BLaER1 (cell line): ENCODE results near the gene TENT4B.

Experiments used
- H3K27ac ChIP-seq: shearing (Covaris generic); formaldehyde crosslinking; 2 replicates; pipeline ENCODE4 v1.8.1; 2022
- H3K27me3 ChIP-seq: shearing (Covaris generic); formaldehyde crosslinking; 2 replicates; pipeline ENCODE4 v1.8.1; 2022
- H3K36me3 ChIP-seq: shearing (Covaris generic); formaldehyde crosslinking; 2 replicates; pipeline ENCODE4 v1.8.1; 2022
- H3K4me1 ChIP-seq: shearing (Covaris generic); formaldehyde crosslinking; 2 replicates; pipeline ENCODE4 v1.8.1; 2022
- H3K4me2 ChIP-seq: shearing (Covaris generic); formaldehyde crosslinking; 2 replicates; pipeline ENCODE4 v1.8.1; 2022
- H3K4me3 ChIP-seq: shearing (Covaris generic); formaldehyde crosslinking; 2 replicates; pipeline ENCODE4 v1.8.1; 2022
- H3K9ac ChIP-seq: shearing (Covaris generic); formaldehyde crosslinking; 2 replicates; pipeline ENCODE4 v1.8.1; 2022
- H3K9me3 ChIP-seq: shearing (Covaris generic); formaldehyde crosslinking; 2 replicates; pipeline ENCODE4 v1.8.1; 2022
- H4K20me1 ChIP-seq: shearing (Covaris generic); formaldehyde crosslinking; 2 replicates; pipeline ENCODE4 v1.8.1; 2022
- Cebpa-rat ChIP-seq: shearing (Covaris generic); IDR thresholded peaks from 2 replicates; pipeline ENCODE4 v1.8.1; 2022

The TENT4B gene

DNA sequence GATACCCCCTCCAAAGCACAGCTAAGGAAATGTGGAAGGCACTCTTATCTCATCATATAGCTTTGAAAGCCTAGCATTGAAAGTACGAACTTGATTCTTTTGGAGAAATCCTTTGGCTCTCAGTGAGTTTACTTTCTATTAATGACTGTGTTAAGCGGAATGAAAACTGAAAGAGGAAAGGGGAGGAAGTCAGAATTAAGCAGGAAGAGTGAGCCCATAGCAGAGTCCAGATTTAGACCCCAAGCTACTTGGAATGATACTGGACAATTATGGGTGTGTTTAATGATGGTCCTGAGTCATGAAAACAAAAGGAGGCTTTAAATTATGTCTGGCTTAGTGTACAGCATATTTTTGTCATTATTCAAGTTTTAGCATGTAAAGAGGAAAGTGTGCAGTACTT lies 42.2 kb downstream of the TENT4B start:
- no peak for TF ChIP-seq Cebpa-rat
- H4K20me1 ChIP-seq = peaks cover 32% of the 10 kb centered on the region
- peak overlapping the region; percentile 23; the same call in 1 of the 2 replicates for H3K27ac ChIP-seq
- H3K4me2 ChIP-seq = peak overlapping the region; percentile 57
- no peaks in the 10 kb centered on the region for H3K27me3 ChIP-seq
- H3K4me1 ChIP-seq = peaks cover 56% of the 10 kb centered on the region
- H3K9me3 ChIP-seq = peaks cover 10% of the 10 kb centered on the region; the same call in 1 of the 2 replicates
- H3K4me3 ChIP-seq = no peak overlapping the region
- peak overlapping the region; percentile 42; the same call in 1 of the 2 replicates for H3K9ac ChIP-seq
- no peaks in the 10 kb centered on the region for H3K36me3 ChIP-seq

DNA sequence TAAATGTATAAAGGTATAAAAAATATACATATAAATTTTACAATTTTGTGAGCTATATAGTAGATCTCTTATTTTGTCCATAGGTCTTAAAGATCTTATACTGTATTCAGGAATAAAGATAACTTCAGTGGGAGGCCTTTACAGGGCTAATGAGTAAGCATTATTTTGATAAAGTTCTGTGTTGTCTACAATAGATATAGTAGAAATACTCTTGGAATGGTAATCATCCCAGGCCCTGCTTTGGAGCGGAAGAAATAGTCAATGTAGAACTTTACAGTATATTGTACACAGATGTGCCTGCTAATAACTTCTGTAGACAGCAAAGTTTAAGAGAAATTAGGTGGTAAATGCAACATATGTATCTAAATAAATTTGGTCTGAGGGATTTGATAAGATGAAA lies 42.6 kb downstream of the TENT4B start:
- H3K9me3 ChIP-seq = peaks cover 10% of the 10 kb centered on the region; the same call in 1 of the 2 replicates
- no peak for TF ChIP-seq Cebpa-rat
- H3K4me3 ChIP-seq = no peak overlapping the region
- H3K4me1 ChIP-seq = peaks cover 56% of the 10 kb centered on the region
- H3K27ac ChIP-seq = no peak overlapping the region
- no peaks in the 10 kb centered on the region for H3K36me3 ChIP-seq
- H3K27me3 ChIP-seq = no peaks in the 10 kb centered on the region
- H4K20me1 ChIP-seq = peaks cover 29% of the 10 kb centered on the region
- H3K4me2 ChIP-seq = no peak overlapping the region; the same call in 1 of the 2 replicates
- no peak overlapping the region for H3K9ac ChIP-seq

DNA sequence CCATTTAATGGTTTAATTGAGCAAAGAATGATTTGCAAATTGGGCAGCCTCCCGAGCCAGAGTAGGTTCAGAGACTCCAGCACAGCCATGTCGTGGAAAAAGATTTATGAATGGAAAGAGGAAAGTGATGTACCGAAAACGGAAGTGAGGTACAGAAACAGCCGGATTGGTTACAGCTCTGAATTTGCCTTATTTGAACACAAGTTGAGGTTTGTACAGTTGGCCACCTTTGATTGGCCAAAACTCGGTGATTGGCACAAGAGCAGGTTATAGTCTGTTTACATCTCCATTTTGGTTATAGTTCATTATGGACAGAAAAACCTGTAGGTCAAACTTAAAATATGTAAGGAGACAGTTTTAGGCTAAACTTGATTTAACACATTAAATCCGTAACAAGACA lies 44.5 kb downstream of the TENT4B start:
- H3K9me3 ChIP-seq = peaks cover 10% of the 10 kb centered on the region; the same call in 1 of the 2 replicates
- peaks cover 40% of the 10 kb centered on the region for H4K20me1 ChIP-seq
- H3K27ac ChIP-seq = no peak overlapping the region
- no peaks in the 10 kb centered on the region for H3K36me3 ChIP-seq
- no peak overlapping the region for H3K9ac ChIP-seq
- no peak for TF ChIP-seq Cebpa-rat
- H3K4me3 ChIP-seq = no peak overlapping the region
- H3K4me2 ChIP-seq = no peak overlapping the region; the same call in 1 of the 2 replicates
- H3K27me3 ChIP-seq = no peaks in the 10 kb centered on the region
- peaks cover 71% of the 10 kb centered on the region for H3K4me1 ChIP-seq

GRCh38 chr16:50198802-50199403 lies 45.8 kb downstream of the TENT4B start:
- Histone ChIP-seq H3K9me3 (peaks cover 10% of the 10 kb centered on the region; the same call in 1 of the 2 replicates), H3K4me3 (no peak overlapping the region), H3K9ac (no peak overlapping the region), H3K4me1 (peaks cover 79% of the 10 kb centered on the region), H3K36me3 (no peaks in the 10 kb centered on the region), H3K27ac (no peak overlapping the region), H4K20me1 (peaks cover 40% of the 10 kb centered on the region), H3K4me2 (peak overlapping the region; percentile 47), H3K27me3 (no peaks in the 10 kb centered on the region)
- no peak for TF ChIP-seq Cebpa-rat

GRCh38 chr16:50201787-50202186 lies 48.7 kb downstream of the TENT4B start:
- H3K4me1 ChIP-seq = peaks cover 51% of the 10 kb centered on the region
- TF ChIP-seq Cebpa-rat = no peak
- peaks cover 10% of the 10 kb centered on the region; the same call in 1 of the 2 replicates for H3K9me3 ChIP-seq
- no peak overlapping the region for H3K4me3 ChIP-seq
- no peak overlapping the region for H3K9ac ChIP-seq
- peaks cover 61% of the 10 kb centered on the region for H4K20me1 ChIP-seq
- no peaks in the 10 kb centered on the region for H3K27me3 ChIP-seq
- H3K4me2 ChIP-seq = peak overlapping the region; percentile 26; the same call in 1 of the 2 replicates
- no peak overlapping the region for H3K27ac ChIP-seq
- no peaks in the 10 kb centered on the region for H3K36me3 ChIP-seq

DNA sequence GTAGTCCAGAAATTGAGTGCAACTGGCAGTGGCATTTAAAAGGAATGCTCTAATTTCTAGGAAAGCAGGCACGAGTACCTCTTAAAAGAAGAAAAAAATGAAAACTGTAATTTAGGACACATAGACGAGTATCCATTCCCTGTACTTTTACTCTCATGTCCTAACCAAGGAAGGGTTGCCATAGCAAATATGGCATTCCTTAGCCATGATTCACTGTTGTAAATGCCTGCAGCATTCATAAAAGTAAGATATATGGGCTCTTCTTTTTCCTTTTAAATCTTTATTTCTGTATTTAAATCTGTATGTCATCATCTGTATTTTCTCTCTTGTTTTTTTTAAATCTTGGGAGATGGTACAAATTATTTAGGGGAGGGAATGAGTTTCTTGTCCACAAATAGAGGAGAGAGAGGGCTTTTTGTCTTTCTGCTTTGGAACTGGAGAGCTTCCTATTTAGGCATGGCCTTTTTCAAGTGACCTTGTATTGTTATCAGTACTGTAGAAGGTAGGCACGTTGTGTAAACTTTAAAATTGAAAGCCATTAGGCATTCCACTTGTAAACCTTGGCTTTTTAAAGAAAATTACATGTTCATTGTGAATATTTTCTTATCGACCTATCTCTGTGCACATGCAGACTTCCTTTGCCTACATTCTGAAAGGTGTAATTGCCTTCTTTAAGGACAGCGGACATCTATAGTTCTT lies 50.0 kb downstream of the TENT4B start:
- Histone ChIP-seq H3K36me3 (no peaks in the 10 kb centered on the region), H3K27ac (no peak overlapping the region), H3K4me1 (peaks cover 47% of the 10 kb centered on the region), H3K9me3 (no peaks in the 10 kb centered on the region; the same call in 1 of the 2 replicates), H4K20me1 (peaks cover 71% of the 10 kb centered on the region), H3K9ac (no peak overlapping the region), H3K4me3 (no peak overlapping the region), H3K4me2 (peak overlapping the region; percentile 37; the same call in 1 of the 2 replicates), H3K27me3 (no peaks in the 10 kb centered on the region)
- TF ChIP-seq Cebpa-rat = no peak

DNA sequence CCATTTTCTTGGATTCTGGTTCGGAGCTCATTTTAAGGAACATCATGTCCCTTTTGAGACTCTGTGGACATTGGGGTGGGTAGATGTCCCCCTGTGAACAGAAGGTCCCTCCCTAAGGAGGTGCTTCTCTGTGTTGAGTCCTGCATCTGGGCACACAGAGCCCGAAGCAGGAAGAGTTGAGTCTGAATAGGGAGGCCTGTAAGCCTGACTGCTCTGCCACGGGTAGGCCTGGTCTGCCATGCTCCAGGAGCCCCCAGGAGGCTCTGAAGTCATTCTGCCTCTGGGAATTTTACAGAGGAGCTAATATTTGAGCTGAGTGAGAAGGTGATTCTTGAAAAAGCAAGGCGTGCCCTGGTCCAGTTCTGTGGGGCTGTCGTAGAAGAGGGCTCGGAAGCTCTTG lies 50.6 kb downstream of the TENT4B start:
- Histone ChIP-seq H3K4me1 (peaks cover 47% of the 10 kb centered on the region), H3K4me2 (no peak overlapping the region), H3K27ac (no peak overlapping the region)

DNA sequence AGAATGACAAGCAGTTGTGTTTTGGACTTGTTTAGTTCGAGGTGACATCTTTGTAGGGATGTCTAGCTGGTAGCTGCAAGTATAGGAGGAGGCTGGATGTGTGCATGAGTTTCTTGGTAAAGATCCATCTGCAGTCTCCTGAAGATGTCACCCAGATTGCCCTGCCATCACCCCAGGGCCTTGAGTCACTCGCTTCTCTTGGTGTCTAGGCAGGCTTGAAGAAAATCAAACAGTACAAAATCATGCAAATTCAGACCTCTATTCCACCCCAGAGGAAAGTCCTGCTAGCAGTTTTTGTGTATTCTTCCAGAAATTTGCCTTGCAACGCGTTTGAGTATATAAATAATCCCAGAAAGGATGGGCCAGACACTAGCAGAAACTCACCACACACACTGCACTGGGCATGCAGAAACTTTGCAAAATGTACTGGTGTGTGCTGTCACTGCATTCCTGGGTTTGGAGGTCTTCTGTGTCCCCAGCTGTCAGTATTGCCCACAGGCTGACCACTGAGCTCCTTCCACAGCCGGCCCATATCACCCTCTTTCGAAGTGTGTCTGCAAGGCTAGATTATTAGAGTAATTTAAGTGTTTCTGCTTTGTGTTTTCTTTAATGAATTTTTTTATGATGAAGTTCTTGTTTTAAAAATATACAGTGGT lies 51.5 kb downstream of the TENT4B start:
- no peak for TF ChIP-seq Cebpa-rat
- H3K4me1 ChIP-seq = peaks cover 50% of the 10 kb centered on the region
- H3K4me2 ChIP-seq = no peak overlapping the region
- H3K27ac ChIP-seq = no peak overlapping the region
- no peak overlapping the region for H3K4me3 ChIP-seq
- H3K36me3 ChIP-seq = no peaks in the 10 kb centered on the region
- peaks cover 86% of the 10 kb centered on the region for H4K20me1 ChIP-seq
- no peak overlapping the region for H3K9ac ChIP-seq
- H3K27me3 ChIP-seq = no peaks in the 10 kb centered on the region
- H3K9me3 ChIP-seq = no peaks in the 10 kb centered on the region

More for the DNA sequence above, 50.6 kb downstream of the TENT4B start:
- Histone ChIP-seq H4K20me1 (peaks cover 77% of the 10 kb centered on the region), H3K9ac (no peak overlapping the region), H3K27me3 (no peaks in the 10 kb centered on the region), H3K9me3 (no peaks in the 10 kb centered on the region; the same call in 1 of the 2 replicates), H3K36me3 (no peaks in the 10 kb centered on the region), H3K4me3 (no peak overlapping the region)
- no peak for TF ChIP-seq Cebpa-rat

DNA sequence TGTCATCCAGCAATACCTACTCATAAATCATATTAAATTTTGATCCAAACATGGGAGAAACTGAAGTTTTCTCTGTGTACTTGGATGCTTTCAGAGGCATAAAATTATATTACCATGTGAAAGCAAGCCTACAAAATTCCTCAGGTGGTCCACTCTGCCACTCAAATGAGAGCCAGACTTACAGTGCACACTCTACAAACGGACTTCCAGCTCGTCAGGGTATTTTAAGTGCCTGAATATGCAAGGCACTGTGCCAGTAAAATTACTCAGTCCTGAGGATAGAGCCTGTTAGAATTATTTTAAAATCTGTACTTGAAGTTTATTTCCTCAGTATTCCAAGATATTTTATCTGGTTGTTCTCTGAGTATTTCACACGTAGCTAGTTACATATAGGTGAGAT lies 54.5 kb downstream of the TENT4B start:
- H3K4me1 ChIP-seq = peaks cover 47% of the 10 kb centered on the region
- no peaks in the 10 kb centered on the region for H3K9me3 ChIP-seq
- no peak for TF ChIP-seq Cebpa-rat
- no peak overlapping the region for H3K9ac ChIP-seq
- H3K27ac ChIP-seq = no peak overlapping the region
- H3K4me2 ChIP-seq = no peak overlapping the region
- H4K20me1 ChIP-seq = peaks cover 87% of the 10 kb centered on the region
- H3K36me3 ChIP-seq = peaks cover 14% of the 10 kb centered on the region
- H3K27me3 ChIP-seq = no peaks in the 10 kb centered on the region
- no peak overlapping the region for H3K4me3 ChIP-seq
